ENCODE results near the gene TRPC3.

Gene TRPC3

GRCh38 chr4:121951521-121952110, at the start of gene TRPC3:
TSS of gene TRPC3 (minus strand) at chr4:121952060. CDS start at chr4:121951680, 380 bp downstream.
- DNase-seq (ENCODE audit: low read depth), result peak; percentile 18
- TF ChIP-seq MYC (IDR thresholded peaks at IDR 0.05; ENCODE audit: low read depth, low read length) (no peak), MAX (IDR thresholded peaks at IDR 0.05; ENCODE audit: low read depth, low read length) (no peak), POLR2A (IDR thresholded peaks at IDR 0.05; ENCODE audit: extremely low read depth, insufficient read length) (no peak)
- TF ChIP-seq, protein P1, sequence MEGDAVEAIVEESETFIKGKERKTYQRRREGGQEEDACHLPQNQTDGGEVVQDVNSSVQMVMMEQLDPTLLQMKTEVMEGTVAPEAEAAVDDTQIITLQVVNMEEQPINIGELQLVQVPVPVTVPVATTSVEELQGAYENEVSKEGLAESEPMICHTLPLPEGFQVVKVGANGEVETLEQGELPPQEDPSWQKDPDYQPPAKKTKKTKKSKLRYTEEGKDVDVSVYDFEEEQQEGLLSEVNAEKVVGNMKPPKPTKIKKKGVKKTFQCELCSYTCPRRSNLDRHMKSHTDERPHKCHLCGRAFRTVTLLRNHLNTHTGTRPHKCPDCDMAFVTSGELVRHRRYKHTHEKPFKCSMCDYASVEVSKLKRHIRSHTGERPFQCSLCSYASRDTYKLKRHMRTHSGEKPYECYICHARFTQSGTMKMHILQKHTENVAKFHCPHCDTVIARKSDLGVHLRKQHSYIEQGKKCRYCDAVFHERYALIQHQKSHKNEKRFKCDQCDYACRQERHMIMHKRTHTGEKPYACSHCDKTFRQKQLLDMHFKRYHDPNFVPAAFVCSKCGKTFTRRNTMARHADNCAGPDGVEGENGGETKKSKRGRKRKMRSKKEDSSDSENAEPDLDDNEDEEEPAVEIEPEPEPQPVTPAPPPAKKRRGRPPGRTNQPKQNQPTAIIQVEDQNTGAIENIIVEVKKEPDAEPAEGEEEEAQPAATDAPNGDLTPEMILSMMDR (IDR thresholded peaks at IDR 0.05; ENCODE audit: low read depth, low read length), result no peak
- no peak within 1 kb of the TSS for H3K4me3 ChIP-seq (ENCODE audit: low read depth, low read length)

- DNase-seq (ENCODE audit: low read depth), result no peak
- TF ChIP-seq MYC (IDR thresholded peaks at IDR 0.05; ENCODE audit: low read depth, low read length) (no peak), POLR2A (IDR thresholded peaks at IDR 0.05; ENCODE audit: extremely low read depth, insufficient read length) (no peak), MAX (IDR thresholded peaks at IDR 0.05; ENCODE audit: low read depth, low read length) (no peak)
- TF ChIP-seq, protein P1 (IDR thresholded peaks at IDR 0.05; ENCODE audit: low read depth, low read length), result no peak
- no peak overlapping the region for H3K4me3 ChIP-seq (ENCODE audit: low read depth, low read length)
These were observed 49.0 kb upstream of the TRPC3 start for GRCh38 chr4:122000849-122001248.

GRCh38 chr4:121998024-121998423, 46.2 kb upstream of the TRPC3 start:
- no peak overlapping the region for H3K4me3 ChIP-seq (ENCODE audit: low read depth, low read length)
- TF ChIP-seq, protein P1 (IDR thresholded peaks at IDR 0.05; ENCODE audit: low read depth, low read length), result no peak
- TF ChIP-seq MYC (IDR thresholded peaks at IDR 0.05; ENCODE audit: low read depth, low read length), result no peak
- no peak for TF ChIP-seq POLR2A (IDR thresholded peaks at IDR 0.05; ENCODE audit: extremely low read depth, insufficient read length)
- no peak for TF ChIP-seq MAX (IDR thresholded peaks at IDR 0.05; ENCODE audit: low read depth, low read length)
- DNase-seq (ENCODE audit: low read depth), result peak; percentile 3

- H3K4me3 ChIP-seq (ENCODE audit: low read depth, low read length), result no peak overlapping the region
- no peak for TF ChIP-seq POLR2A (IDR thresholded peaks at IDR 0.05; ENCODE audit: extremely low read depth, insufficient read length)
- no peak for TF ChIP-seq MAX (IDR thresholded peaks at IDR 0.05; ENCODE audit: low read depth, low read length)
- TF ChIP-seq, protein P1 (IDR thresholded peaks at IDR 0.05; ENCODE audit: low read depth, low read length), result no peak
- no peak for TF ChIP-seq MYC (IDR thresholded peaks at IDR 0.05; ENCODE audit: low read depth, low read length)
- DNase-seq (ENCODE audit: low read depth), result no peak
These were observed 44.1 kb upstream of the TRPC3 start for GRCh38 chr4:121995790-121996537.

DNA sequence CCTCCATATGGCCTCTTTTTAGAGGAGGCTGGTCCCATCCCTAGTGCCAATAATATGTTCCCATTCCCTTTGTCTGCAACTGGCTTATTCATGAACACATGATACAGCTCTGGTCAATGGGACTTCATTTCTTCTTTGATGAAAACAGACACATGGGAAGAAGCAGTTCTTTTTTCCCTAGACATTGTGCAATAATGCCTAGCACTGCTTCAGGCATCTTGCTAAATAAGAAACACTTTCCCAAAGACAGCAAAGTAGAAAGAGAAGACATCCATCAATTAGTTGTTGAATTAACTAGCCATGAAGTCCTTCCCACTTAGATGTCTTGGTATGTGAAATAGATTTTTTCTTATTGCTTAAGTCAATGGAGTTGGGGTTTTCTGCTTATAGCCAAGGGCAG, 40.1 kb upstream of the TRPC3 start:
- TF ChIP-seq POLR2A (IDR thresholded peaks at IDR 0.05; ENCODE audit: extremely low read depth, insufficient read length) (no peak), MAX (IDR thresholded peaks at IDR 0.05; ENCODE audit: low read depth, low read length) (no peak), MYC (IDR thresholded peaks at IDR 0.05; ENCODE audit: low read depth, low read length) (no peak)
- TF ChIP-seq, protein P1 (IDR thresholded peaks at IDR 0.05; ENCODE audit: low read depth, low read length), result no peak
- no peak overlapping the region for H3K4me3 ChIP-seq (ENCODE audit: low read depth, low read length)
- DNase-seq (ENCODE audit: low read depth), result no peak
